Measurements from ENCODE around the gene SIRT7. TPM values are rescaled to one million over a fixed set of nuclear protein-coding genes. Genes with fewer than 3 reads are reported as not detected.

SIRT7 gene
- total RNA-seq, 4 donors from 2014 or later = 76.5 to 315 (median 172) TPM

DNA sequence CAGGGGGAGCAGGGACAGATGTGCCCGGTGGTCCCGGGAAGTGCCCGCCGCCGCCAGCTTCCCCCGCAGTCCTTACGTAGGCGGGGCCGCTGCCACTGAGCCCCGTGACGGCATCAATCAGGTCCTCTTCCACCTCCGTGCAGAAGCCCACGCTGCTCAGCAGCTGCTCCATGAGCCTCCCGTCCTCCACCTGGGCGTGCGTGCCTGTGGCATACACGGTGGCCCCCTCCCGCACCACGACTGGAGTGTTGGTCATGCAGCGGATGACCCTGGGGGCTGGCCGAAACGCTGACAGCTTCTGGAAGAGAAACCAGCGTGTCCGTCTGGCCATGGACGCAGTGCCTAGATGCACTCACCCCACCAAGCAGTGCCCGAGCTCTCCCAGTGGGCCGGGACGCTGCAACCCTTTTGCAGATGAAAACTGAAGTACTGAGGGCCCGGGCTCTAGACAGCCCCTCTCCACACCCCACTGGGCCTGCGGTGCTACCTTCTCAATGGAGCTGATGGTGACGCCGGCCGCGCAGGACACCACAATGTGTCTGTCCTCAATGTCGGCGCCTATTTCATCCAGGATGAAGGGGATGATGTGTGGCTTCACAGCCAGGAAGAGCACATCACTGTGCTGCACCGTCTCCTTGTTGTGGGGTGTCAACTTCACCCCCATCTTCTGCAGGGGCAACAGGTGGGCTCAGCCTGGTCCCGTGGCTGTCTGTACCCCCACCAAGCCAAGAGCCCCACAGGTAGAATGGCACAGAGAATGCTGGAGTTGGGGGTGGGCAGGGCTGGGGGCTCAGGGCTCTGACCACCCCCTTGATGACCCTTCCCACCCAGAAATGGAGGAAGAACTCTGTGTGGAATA, 17.1 kb upstream of the SIRT7 start:
- TF ChIP-seq EP300 (IDR thresholded peaks at IDR 0.05; ENCODE audit: low read depth) (no peak), POLR2A (IDR thresholded peaks at IDR 0.05) (no peak), POLR2AphosphoS5 (IDR thresholded peaks at IDR 0.05) (no peak)
- TF ChIP-seq, protein P1, sequence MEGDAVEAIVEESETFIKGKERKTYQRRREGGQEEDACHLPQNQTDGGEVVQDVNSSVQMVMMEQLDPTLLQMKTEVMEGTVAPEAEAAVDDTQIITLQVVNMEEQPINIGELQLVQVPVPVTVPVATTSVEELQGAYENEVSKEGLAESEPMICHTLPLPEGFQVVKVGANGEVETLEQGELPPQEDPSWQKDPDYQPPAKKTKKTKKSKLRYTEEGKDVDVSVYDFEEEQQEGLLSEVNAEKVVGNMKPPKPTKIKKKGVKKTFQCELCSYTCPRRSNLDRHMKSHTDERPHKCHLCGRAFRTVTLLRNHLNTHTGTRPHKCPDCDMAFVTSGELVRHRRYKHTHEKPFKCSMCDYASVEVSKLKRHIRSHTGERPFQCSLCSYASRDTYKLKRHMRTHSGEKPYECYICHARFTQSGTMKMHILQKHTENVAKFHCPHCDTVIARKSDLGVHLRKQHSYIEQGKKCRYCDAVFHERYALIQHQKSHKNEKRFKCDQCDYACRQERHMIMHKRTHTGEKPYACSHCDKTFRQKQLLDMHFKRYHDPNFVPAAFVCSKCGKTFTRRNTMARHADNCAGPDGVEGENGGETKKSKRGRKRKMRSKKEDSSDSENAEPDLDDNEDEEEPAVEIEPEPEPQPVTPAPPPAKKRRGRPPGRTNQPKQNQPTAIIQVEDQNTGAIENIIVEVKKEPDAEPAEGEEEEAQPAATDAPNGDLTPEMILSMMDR (IDR thresholded peaks at IDR 0.05) = no peak
- no peak overlapping the region for H3K4me3 ChIP-seq
- no peaks in the 10 kb centered on the region for H3K9me3 ChIP-seq
- peaks cover 4% of the 10 kb centered on the region for H3K27me3 ChIP-seq
- in situ Hi-C loops (cut with MboI; ENCODE audit: low pct_ligation_motif_present in 1 of 4, low pct_unique_long_range_greater_than_20kb in 1 of 4, low sequenced_read_pairs in 3 of 4) (no loop called here), intact Hi-C loops (cut with DNase I; ENCODE audit: low total_unique reads) (no loop called here)
- no peaks in the 10 kb centered on the region for H3K36me3 ChIP-seq
- no peak overlapping the region for H3K27ac ChIP-seq
- no peak for DNase-seq
- peaks cover 5 to 28% (median 19%) of the 10 kb centered on the region in 4 donors for H3K4me1 ChIP-seq
- WGBS, 2 donors (ENCODE audit: low coverage in 1 of 2) = 96% methylated on average over 22 of the region's 38 CpGs; no CpG with 5 or more reads in 1 of the 2 donors

DNA sequence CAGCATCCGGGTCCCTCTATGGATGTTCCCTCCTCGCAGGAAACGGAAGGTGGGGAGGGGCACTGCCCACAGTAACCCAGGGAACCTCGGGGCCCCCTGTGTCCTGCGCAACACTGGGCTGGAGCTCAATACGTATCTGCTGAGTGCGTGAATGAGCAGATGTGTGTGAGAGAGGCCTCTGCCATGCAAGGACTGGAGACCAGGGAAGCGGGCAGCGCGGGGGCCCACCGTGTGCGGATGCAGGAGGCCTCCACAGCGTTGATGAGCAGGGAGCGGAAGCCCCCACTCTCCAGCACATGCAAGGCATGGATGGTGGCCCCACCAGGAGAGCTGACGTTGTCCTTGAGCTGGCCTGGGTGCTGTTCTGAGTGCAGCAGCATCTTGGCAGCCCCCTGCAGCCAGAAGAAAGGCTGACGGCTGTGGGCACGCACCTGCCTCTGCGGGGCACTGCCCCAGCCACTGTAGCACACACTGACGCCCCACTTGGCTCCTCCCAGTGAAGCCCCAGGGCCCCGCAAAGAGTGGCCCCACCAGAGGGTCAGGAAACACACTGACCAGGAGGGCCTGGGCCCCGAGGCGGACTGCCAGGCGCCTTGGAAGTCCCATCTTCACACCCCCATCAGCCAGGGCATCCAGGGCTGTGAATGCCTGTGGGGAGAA, 16.3 kb upstream of the SIRT7 start:
- TF ChIP-seq EP300 (IDR thresholded peaks at IDR 0.05; ENCODE audit: low read depth) (no peak), POLR2A (IDR thresholded peaks at IDR 0.05) (no peak), POLR2AphosphoS5 (IDR thresholded peaks at IDR 0.05) (no peak)
- TF ChIP-seq, protein P1 (IDR thresholded peaks at IDR 0.05) = no peak

DNA sequence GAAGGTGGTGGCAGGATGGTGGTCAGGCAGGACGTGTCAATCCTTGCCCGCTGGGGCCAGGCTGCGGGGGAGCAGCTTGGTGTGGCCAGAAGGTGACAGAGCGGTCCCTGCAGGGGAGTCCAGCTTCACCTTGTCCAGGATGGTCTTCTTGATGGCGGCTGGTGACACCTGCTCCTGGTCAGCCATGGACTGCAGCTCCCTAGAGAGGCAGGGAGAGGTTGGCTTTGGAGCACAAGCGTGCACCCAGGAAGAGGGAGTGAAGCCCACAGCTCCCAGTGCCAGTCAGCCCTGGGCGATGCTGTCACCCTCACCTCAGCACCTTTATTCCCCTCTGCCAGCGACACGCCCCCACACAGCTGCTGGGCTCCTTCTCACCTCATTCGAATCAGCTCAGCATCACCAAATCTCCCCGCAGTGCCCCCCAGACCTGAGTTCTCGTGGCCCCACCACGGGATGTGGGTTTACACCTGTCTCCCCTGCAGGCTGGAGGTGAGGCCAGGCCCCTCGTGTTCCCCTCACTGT, 15.3 kb upstream of the SIRT7 start:
- intact Hi-C loops (cut with DNase I; ENCODE audit: low total_unique reads) (no loop called here), in situ Hi-C loops (cut with MboI; ENCODE audit: low pct_ligation_motif_present in 1 of 4, low pct_unique_long_range_greater_than_20kb in 1 of 4, low sequenced_read_pairs in 3 of 4) (no loop called here)
- whole genome bisulfite sequencing, 2 donors (ENCODE audit: low coverage in 1 of 2) = 88% methylated on average over 14 of the region's 14 CpGs; no CpG with 5 or more reads in 1 of the 2 donors
- Histone ChIP-seq H3K4me1 (peaks cover 11 to 35% (median 26%) of the 10 kb centered on the region in 4 donors), H3K4me3 (no peak overlapping the region), H3K27me3 (peaks cover 15% of the 10 kb centered on the region), H3K36me3 (no peaks in the 10 kb centered on the region), H3K9me3 (no peaks in the 10 kb centered on the region), H3K27ac (no peak overlapping the region)
- DNase-seq = no peak
- no peak for TF ChIP-seq POLR2A (IDR thresholded peaks at IDR 0.05)
- TF ChIP-seq, protein P1 (IDR thresholded peaks at IDR 0.05) = no peak
- no peak for TF ChIP-seq EP300 (IDR thresholded peaks at IDR 0.05; ENCODE audit: low read depth)
- no peak for TF ChIP-seq POLR2AphosphoS5 (IDR thresholded peaks at IDR 0.05)

More for the DNA sequence above, 16.3 kb upstream of the SIRT7 start:
- intact Hi-C loops (cut with DNase I; ENCODE audit: low total_unique reads) = no loop called here
- no peak overlapping the region for H3K27ac ChIP-seq
- H3K27me3 ChIP-seq = peaks cover 6% of the 10 kb centered on the region
- H3K4me3 ChIP-seq = no peak overlapping the region
- H3K36me3 ChIP-seq = no peaks in the 10 kb centered on the region
- WGBS, 2 donors (ENCODE audit: low coverage in 1 of 2) = 87% methylated on average over 18 of the region's 23 CpGs; no CpG with 5 or more reads in 1 of the 2 donors
- H3K4me1 ChIP-seq = peaks cover 5 to 28% (median 19%) of the 10 kb centered on the region in 4 donors
- in situ Hi-C loops (cut with MboI; ENCODE audit: low pct_ligation_motif_present in 1 of 4, low pct_unique_long_range_greater_than_20kb in 1 of 4, low sequenced_read_pairs in 3 of 4) = no loop called here
- no peaks in the 10 kb centered on the region for H3K9me3 ChIP-seq
- DNase-seq = no peak

All from transverse colon (tissue), 4 donors.